Smooth muscle cell (in vitro differentiated cells): Measurements from ENCODE around the gene TTC3. TPM values are rescaled to one million over a fixed set of nuclear protein-coding genes. Genes with fewer than 3 reads are reported as not detected.

Experiments
- DNase-seq: peaks from one replicate; lab custom pipeline; 2025; ENCODE audit not compliant: unreplicated experiment; lab: John Stamatoyannopoulos, UW
- H2AFZ ChIP-seq: fragments of 200-600 bp; sonication (generic); 2 replicates; pipeline ENCODE4 v1.6.0; 2016; ENCODE audit warnings: antibody characterized with exemption, low read depth, mild to moderate bottlenecking
- H3F3A ChIP-seq: fragments of 200-600 bp; sonication (generic); 2 replicates; pipeline ENCODE4 v1.6.0; 2017; ENCODE audit warnings: antibody characterized with exemption, low read depth
- H3K27ac ChIP-seq: fragments of 200-600 bp; sonication (generic); 2 replicates; pipeline ENCODE4 v1.5.1; 2016; ENCODE audit warnings: low read depth, mild to moderate bottlenecking
- H3K27me3 ChIP-seq: fragments of 200-600 bp; sonication (generic); 2 replicates; pipeline ENCODE4 v1.6.1; 2016; ENCODE audit warnings: low read depth, mild to moderate bottlenecking
- H3K36me3 ChIP-seq: fragments of 200-600 bp; sonication (generic); 2 replicates; pipeline ENCODE4 v1.5.1; 2016; ENCODE audit warnings: low read depth
- H3K4me1 ChIP-seq: fragments of 200-600 bp; sonication (generic); 2 replicates; pipeline ENCODE4 v1.5.1; 2016; ENCODE audit warnings: low read depth
- H3K4me2 ChIP-seq: fragments of 200-600 bp; sonication (generic); 2 replicates; pipeline ENCODE4 v1.6.0; 2016; ENCODE audit warnings: mild to moderate bottlenecking
- H3K4me3 ChIP-seq: fragments of 200-600 bp; sonication (generic); 2 replicates; pipeline ENCODE4 v1.5.1; 2016; ENCODE audit warnings: mild to moderate bottlenecking
- H3K79me2 ChIP-seq: fragments of 200-600 bp; sonication (generic); 2 replicates; pipeline ENCODE4 v1.6.0; 2016; ENCODE audit warnings: low read depth, mild to moderate bottlenecking
- H3K9ac ChIP-seq: fragments of 200-600 bp; sonication (generic); 2 replicates; pipeline ENCODE4 v1.6.0; 2016; ENCODE audit warnings: low read depth
- H3K9me3 ChIP-seq: fragments of 200-600 bp; sonication (generic); replicated peaks from 2 replicates; pipeline ENCODE4 v1.5.1; 2016; ENCODE audit warnings: low read depth
- H4K20me1 ChIP-seq: fragments of 200-600 bp; sonication (generic); 2 replicates; pipeline ENCODE4 v1.6.0; 2016; ENCODE audit warnings: low read depth
- WGBS: methylation state at CpG from one replicate; pipeline ENCODE4 v1.1.7; 2016; ENCODE audit warnings: low lambda C conversion rate; 5-methylcytosine and 5-hydroxymethylcytosine counted together
- polyA plus RNA-seq: library from polyadenylated mRNA; unstranded; fragments of >200 nt; fragmentation: Nextera tagmentation; extraction: Ambion mirVana; gene quantifications from 2 replicates; pipeline ENCODE4 v1.2.1, GENCODE V29; 2016
- total RNA-seq: library from RNA; depleted of rRNA; stranded (reverse); fragments of >200 nt; gene quantifications from 2 replicates; pipeline ENCODE4 v1.2.3, GENCODE V29; 2014
- TF ChIP-seq, protein P1 (sequence below): fragments of 200-600 bp; sonication (generic); IDR thresholded peaks from 2 replicates; pipeline ENCODE4 v1.5.1; 2017; ENCODE audit warnings: borderline replicate concordance, mild to moderate bottlenecking, antibody characterized with exemption; ENCODE audit not compliant: insufficient read depth, poor library complexity, severe bottlenecking

Gene TTC3
- total and polyA plus RNA-seq, 2 experiments from 2014 or later = 193 to 224 TPM

GRCh38 chr21:37223804-37224345 is 150.8 kb downstream of the TTC3 start:
- TF ChIP-seq, protein P1, sequence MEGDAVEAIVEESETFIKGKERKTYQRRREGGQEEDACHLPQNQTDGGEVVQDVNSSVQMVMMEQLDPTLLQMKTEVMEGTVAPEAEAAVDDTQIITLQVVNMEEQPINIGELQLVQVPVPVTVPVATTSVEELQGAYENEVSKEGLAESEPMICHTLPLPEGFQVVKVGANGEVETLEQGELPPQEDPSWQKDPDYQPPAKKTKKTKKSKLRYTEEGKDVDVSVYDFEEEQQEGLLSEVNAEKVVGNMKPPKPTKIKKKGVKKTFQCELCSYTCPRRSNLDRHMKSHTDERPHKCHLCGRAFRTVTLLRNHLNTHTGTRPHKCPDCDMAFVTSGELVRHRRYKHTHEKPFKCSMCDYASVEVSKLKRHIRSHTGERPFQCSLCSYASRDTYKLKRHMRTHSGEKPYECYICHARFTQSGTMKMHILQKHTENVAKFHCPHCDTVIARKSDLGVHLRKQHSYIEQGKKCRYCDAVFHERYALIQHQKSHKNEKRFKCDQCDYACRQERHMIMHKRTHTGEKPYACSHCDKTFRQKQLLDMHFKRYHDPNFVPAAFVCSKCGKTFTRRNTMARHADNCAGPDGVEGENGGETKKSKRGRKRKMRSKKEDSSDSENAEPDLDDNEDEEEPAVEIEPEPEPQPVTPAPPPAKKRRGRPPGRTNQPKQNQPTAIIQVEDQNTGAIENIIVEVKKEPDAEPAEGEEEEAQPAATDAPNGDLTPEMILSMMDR = no peak
- no peak overlapping the region for H3K4me2 ChIP-seq
- no peak overlapping the region for H3K9ac ChIP-seq

DNA sequence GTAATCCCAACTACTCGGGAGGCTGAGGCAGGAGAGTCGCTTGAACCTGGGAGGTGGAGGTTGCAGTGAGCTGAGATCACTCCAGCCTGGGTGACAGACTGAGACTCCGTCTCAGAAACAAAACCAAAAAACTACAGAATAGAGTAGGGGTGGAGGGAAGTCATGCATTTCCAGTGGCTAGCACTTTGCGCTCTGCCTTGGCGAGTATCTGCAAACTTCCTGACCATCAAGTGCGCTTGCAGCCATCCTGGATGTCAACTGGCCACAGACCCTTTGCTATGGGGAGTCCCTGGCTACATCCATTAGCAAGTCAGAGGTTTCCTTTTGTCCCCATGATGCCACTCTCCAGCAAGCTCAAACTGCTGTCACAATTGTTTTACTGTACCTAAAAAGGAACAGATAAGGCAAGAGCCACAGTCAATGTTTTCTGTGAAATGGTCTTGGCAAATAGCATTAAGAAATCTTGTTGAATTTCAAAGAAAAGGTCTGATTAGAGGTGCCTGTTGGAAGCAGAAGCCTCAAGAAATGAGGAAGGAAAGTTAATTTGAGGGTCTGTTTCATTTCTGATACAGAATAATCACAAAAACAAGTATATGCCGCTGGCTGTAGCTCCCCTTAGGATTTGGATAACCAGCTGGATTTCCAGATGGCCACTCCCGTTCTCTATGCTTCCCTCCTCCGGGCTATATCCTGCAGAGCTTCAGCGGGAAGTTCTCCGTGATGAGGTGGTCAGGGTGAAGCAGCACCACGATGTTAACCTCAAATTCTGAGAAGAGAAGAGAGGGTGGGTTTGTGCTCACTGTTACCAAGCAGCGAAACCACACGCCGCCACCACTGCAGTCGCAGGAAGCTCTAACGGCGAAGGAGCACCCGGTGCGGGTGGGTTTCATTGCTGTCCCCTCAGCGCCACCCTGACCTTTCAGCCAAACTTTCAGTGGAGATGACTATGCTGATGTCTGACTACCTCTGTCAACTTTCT is 152.1 kb downstream of the TTC3 start:
- Histone ChIP-seq H3K79me2 (no peaks in the 10 kb centered on the region), H3K27me3 (no peaks in the 10 kb centered on the region), H3K36me3 (peaks cover 24% of the 10 kb centered on the region), H3F3A (no peaks in the 10 kb centered on the region), H3K4me2 (no peak overlapping the region), H3K27ac (no peak overlapping the region), H4K20me1 (no peaks in the 10 kb centered on the region), H3K9me3 (no peaks in the 10 kb centered on the region), H3K4me3 (no peak overlapping the region), H2AFZ (no peak overlapping the region), H3K4me1 (no peaks in the 10 kb centered on the region), H3K9ac (no peak overlapping the region)
- TF ChIP-seq, protein P1 = no peak
- WGBS = 97% methylated on average over 21 of the region's 21 CpGs
- DNase-seq = no peak

More at GRCh38 chr21:37223804-37224345, 150.8 kb downstream of the TTC3 start:
- Histone ChIP-seq H3K4me3 (no peak overlapping the region), H3F3A (no peaks in the 10 kb centered on the region), H3K9me3 (no peaks in the 10 kb centered on the region), H3K79me2 (no peaks in the 10 kb centered on the region), H3K27ac (no peak overlapping the region), H2AFZ (no peak overlapping the region), H4K20me1 (no peaks in the 10 kb centered on the region), H3K27me3 (no peaks in the 10 kb centered on the region), H3K4me1 (no peaks in the 10 kb centered on the region), H3K36me3 (peaks cover 17% of the 10 kb centered on the region)
- WGBS = 100% methylated on average over 2 of the region's 2 CpGs
- no peak for DNase-seq

DNA sequence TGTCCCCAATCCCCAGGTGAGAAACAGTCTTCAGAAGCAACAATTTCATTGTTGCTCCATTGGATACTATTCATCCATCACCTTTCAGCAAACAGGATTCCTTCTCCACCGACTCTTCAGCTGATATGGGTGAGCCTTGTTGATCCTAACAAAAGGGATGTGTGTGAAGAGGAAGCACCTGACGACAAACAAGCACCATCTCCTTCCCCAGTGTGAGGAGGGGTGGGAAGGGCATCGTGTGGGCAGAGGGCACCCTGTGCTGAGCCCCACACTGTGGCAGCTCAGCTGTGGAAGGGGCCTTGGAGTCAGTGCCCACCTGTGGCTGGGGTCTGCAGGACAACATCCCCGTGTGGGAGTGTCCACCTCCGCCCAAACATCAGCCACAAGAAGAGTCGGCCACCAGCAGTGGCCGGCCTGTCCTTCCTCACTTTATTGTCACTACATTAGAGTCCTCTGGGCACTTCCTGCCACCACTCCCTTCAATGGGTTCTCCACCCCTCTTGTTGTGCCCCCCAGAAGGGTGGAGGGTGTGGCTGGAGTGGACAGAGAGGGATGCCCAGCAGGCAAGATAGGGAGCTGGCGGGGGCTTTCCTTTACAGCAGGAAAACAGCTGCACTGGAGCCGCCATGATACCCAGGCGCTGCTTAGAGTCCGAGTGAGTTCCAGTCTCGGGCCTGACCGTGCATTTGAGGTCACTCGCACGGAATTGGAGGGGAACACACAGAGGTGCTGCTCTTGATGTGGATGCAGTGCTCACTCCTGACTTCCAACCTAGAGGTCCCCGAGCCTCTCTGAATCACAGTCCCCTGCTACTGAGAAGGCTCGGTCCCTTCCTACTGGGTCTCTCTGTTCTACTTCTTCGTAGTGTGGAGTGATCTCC is 153.2 kb downstream of the TTC3 start:
- peaks cover 24% of the 10 kb centered on the region for H3K36me3 ChIP-seq
- TF ChIP-seq, protein P1 = no peak
- H3K79me2 ChIP-seq = no peaks in the 10 kb centered on the region
- H3K4me1 ChIP-seq = no peaks in the 10 kb centered on the region
- H3K9ac ChIP-seq = no peak overlapping the region
- no peak overlapping the region for H3K4me2 ChIP-seq
- no peaks in the 10 kb centered on the region for H4K20me1 ChIP-seq
- no peaks in the 10 kb centered on the region for H3K27me3 ChIP-seq
- no peak overlapping the region for H2AFZ ChIP-seq
- no peak overlapping the region for H3K4me3 ChIP-seq
- no peaks in the 10 kb centered on the region for H3K9me3 ChIP-seq
- WGBS = 98% methylated on average over 18 of the region's 18 CpGs
- no peak for DNase-seq
- H3K27ac ChIP-seq = no peak overlapping the region
- H3F3A ChIP-seq = no peaks in the 10 kb centered on the region
